ENCODE data around the gene MTHFSD. TPM values are rescaled to one million over a fixed set of nuclear protein-coding genes. Genes with fewer than 3 reads are reported as not detected.

Gene MTHFSD
- total and polyA plus RNA-seq, 2 of the 8 experiments (the other 6 are each of a cell fraction or from before 2014, with no cell fraction given), result 7.1 to 9.8 TPM

- no peak for TF ChIP-seq ATF2 (IDR thresholded peaks at IDR 0.05; ENCODE audit: low read length)
- no peak for TF ChIP-seq NANOG (IDR thresholded peaks at IDR 0.05; ENCODE audit: insufficient read depth, low read depth, low read length, poor library complexity, severe bottlenecking)
- TF ChIP-seq JUN (IDR thresholded peaks at IDR 0.05; ENCODE audit: low read depth, low read length), result no peak
- TF ChIP-seq SIX5 (IDR thresholded peaks at IDR 0.05; ENCODE audit: low read depth, low read length), result no peak
- no peak for TF ChIP-seq POLR2A (IDR thresholded peaks at IDR 0.05; ENCODE audit: control extremely low read depth in 1 of 2, low read depth in 2 of 2, low read length in 2 of 2)
- TF ChIP-seq CTCF (IDR thresholded peaks at IDR 0.05; ENCODE audit: control extremely low read depth in 1 of 3, insufficient read depth in 1 of 3, low read depth in 1 of 3, low read length in 3 of 3), result no peak
These were observed 23.9 kb downstream of the MTHFSD start (continued) for GRCh38 chr16:86531191-86531545.

All from H1 (cell line).